Nucleus accumbens (tissue), 56 donors: ENCODE data around the gene POFUT2.

Experiments
- DNase-seq, 56 donors: peaks; one replicate each; lab custom pipeline; 2025; lab: John Stamatoyannopoulos, UW

Gene POFUT2

GRCh38 chr21:45288441-45288841, 746 bp upstream of the POFUT2 start:
- no peak for DNase-seq

GRCh38 chr21:45286671-45287437, 841 bp downstream of the POFUT2 start:
- peak in 1 of 56 donors; percentile 47 for DNase-seq

- no peak for DNase-seq
These were observed 2.3 kb downstream of the POFUT2 start for GRCh38 chr21:45285266-45285931.

- DNase-seq, result no peak
These were observed 3.3 kb downstream of the POFUT2 start for GRCh38 chr21:45284456-45284741.

GRCh38 chr21:45283611-45284455, 3.9 kb downstream of the POFUT2 start:
- no peak for DNase-seq

GRCh38 chr21:45283035-45283610, 4.6 kb downstream of the POFUT2 start:
- DNase-seq, result no peak

GRCh38 chr21:45282283-45283034, 5.2 kb downstream of the POFUT2 start:
- no peak for DNase-seq

GRCh38 chr21:45281411-45282282, 6.0 kb downstream of the POFUT2 start:
- DNase-seq, result peak in 17 of 56 donors; percentile 20 to 69 (median 41)

- no peak for DNase-seq
These were observed 6.7 kb downstream of the POFUT2 start for GRCh38 chr21:45280969-45281368.

- DNase-seq, result no peak
These were observed 7.4 kb downstream of the POFUT2 start for GRCh38 chr21:45280178-45280821.

- DNase-seq, result no peak
These were observed 8.1 kb downstream of the POFUT2 start for GRCh38 chr21:45279446-45280177.

GRCh38 chr21:45278156-45278911, 9.4 kb downstream of the POFUT2 start:
- DNase-seq, result no peak

- no peak for DNase-seq
These were observed 10.3 kb downstream of the POFUT2 start for GRCh38 chr21:45277101-45278045.

GRCh38 chr21:45276596-45276995, 11.1 kb downstream of the POFUT2 start:
- DNase-seq, result no peak

- no peak for DNase-seq
These were observed 17.3 kb downstream of the POFUT2 start for GRCh38 chr21:45270306-45270821.

GRCh38 chr21:45269861-45270260, 17.8 kb downstream of the POFUT2 start:
- no peak for DNase-seq
